Gastrocnemius medialis (tissue), 4 donors: Measurements from ENCODE around the gene ZBTB47. TPM values are rescaled to one million over a fixed set of nuclear protein-coding genes. Genes with fewer than 3 reads are reported as not detected.

Experiments used
- ATAC-seq, 2 donors: fragments of 150-250 bp; one replicate each; pipeline ENCODE4 v1.9.1; 2016
- DNase-seq, 2 donors: peaks; one replicate each; pipeline ENCODE4 v3.0.0-alpha.2; 2019
- H3K27ac ChIP-seq, 4 donors: fragments of 200-600 bp; sonication (generic); 1 replicate in 1 of 4; 2 replicates in 3 of 4; pipeline ENCODE4 v1.5.1; 2016 to 2018; ENCODE audit warnings: mild to moderate bottlenecking in 2 of 4, moderate library complexity in 1 of 4
- H3K27me3 ChIP-seq, 3 donors: fragments of 200-600 bp; sonication (generic) in 2 of 3; 1 replicate in 1 of 3; 2 replicates in 2 of 3; pipeline versions ENCODE4 v1.5.1 to v1.6.0; 2016 to 2019; ENCODE audit warnings: mild to moderate bottlenecking in 1 of 3, moderate library complexity in 1 of 3
- H3K36me3 ChIP-seq, 2 donors: fragments of 200-600 bp; sonication (generic) in 1 of 2; one replicate each; pipeline ENCODE4 v1.5.1; 2017 to 2018
- H3K4me1 ChIP-seq, 2 donors: fragments of 200-600 bp; sonication (generic) in 1 of 2; one replicate each; pipeline ENCODE4 v1.5.1; 2016 to 2017; ENCODE audit warnings: mild to moderate bottlenecking in 2 of 2
- H3K4me3 ChIP-seq, 4 donors: fragments of 200-600 bp; sonication (generic) in 3 of 4; 1 replicate in 1 of 4; 2 replicates in 3 of 4; pipeline ENCODE4 v1.5.1; 2016 to 2019; ENCODE audit warnings: mild to moderate bottlenecking in 2 of 4
- H3K9me3 ChIP-seq, 3 donors: fragments of 200-600 bp; sonication (generic) in 2 of 3; 1 replicate in 1 of 3; 2 replicates in 2 of 3; pipeline ENCODE4 v1.5.1; 2016 to 2019
- CTCF ChIP-seq, 5 experiments: fragments of 450-650 bp in 3 of 5; fragments of 200-600 bp in 2 of 5; sonication (generic) in 2 of 5; IDR thresholded peaks in 4 of 5; conservative IDR thresholded peaks in 1 of 5; 1 replicate in 4 of 5; 2 replicates in 1 of 5; pipeline ENCODE4 v1.5.1; 2016 to 2019; ENCODE audit warnings: antibody characterized with exemption in 5 of 5, mild to moderate bottlenecking in 3 of 5, moderate library complexity in 3 of 5
- POLR2A ChIP-seq, 2 donors: fragments of 450-650 bp; IDR thresholded peaks; one replicate each; pipeline ENCODE4 v1.6.1; 2017; ENCODE audit warnings: antibody characterized with exemption in 2 of 2, mild to moderate bottlenecking in 2 of 2, moderate library complexity in 2 of 2
- in situ Hi-C, 4 donors: fragments of 200-750 bp; cut with MboI; loops; one replicate each; pipeline versions ENCODE4 v1.15.0 to v1.8.0; 2017; ENCODE audit warnings: low sequenced_read_pairs in 4 of 4
- intact Hi-C: fragments of 100-400 bp; cut with DNase I; formaldehyde crosslinking; loops from one replicate; pipeline ENCODE4 v1.15.1; 2023; ENCODE audit warnings: low total_unique reads
- total RNA-seq, 4 donors: library from RNA; depleted of rRNA; stranded (reverse); fragments of >200 nt; gene quantifications; one replicate each; pipeline versions ENCODE4 v1.1.0 to v1.2.3, GENCODE V29; 2016

Gene ZBTB47
- total RNA-seq, 4 donors from 2014 or later = 141 to 256 (median 167) TPM

GRCh38 chr3:42689421-42690014 lies 36.0 kb downstream of the ZBTB47 start:
- H3K9me3 ChIP-seq = no peaks in the 10 kb centered on the region
- TF ChIP-seq POLR2A (IDR thresholded peaks at IDR 0.05) = no peak
- no peak for TF ChIP-seq CTCF (IDR thresholded peaks at IDR 0.05 in 4 of 5, conservative IDR thresholded peaks at IDR 0.05 in 1 of 5)
- DNase-seq (no peak), ATAC-seq (no peak)
- H3K27ac ChIP-seq = peak overlapping the region; percentile 94 to 100 (median 99)
- H3K27me3 ChIP-seq = no peaks in the 10 kb centered on the region
- in situ Hi-C loops (no loop called here), intact Hi-C loops (no loop called here)
- H3K4me1 ChIP-seq = peaks cover 28 to 44% of the 10 kb centered on the region in 2 donors
- H3K4me3 ChIP-seq = peak overlapping the region in 3 of 4 donors; percentile 61 to 82 (median 77)
- peaks cover 0 to 41% of the 10 kb centered on the region in 2 donors for H3K36me3 ChIP-seq

GRCh38 chr3:42690191-42690590 lies 36.7 kb downstream of the ZBTB47 start:
- Histone ChIP-seq H3K36me3 (peaks cover 0 to 41% of the 10 kb centered on the region in 2 donors), H3K27ac (peak overlapping the region; percentile 94 to 100 (median 99)), H3K4me3 (no peak overlapping the region), H3K9me3 (no peaks in the 10 kb centered on the region), H3K27me3 (no peaks in the 10 kb centered on the region), H3K4me1 (peaks cover 22 to 37% of the 10 kb centered on the region in 2 donors)
- intact Hi-C loops = no loop called here
- DNase-seq (no peak), ATAC-seq (no peak)
- no peak for TF ChIP-seq CTCF (IDR thresholded peaks at IDR 0.05 in 4 of 5, conservative IDR thresholded peaks at IDR 0.05 in 1 of 5)
- TF ChIP-seq POLR2A (IDR thresholded peaks at IDR 0.05) = no peak
- in situ Hi-C loops = no loop called here

- no peak for DNase-seq
- peak overlapping the region; percentile 94 to 100 (median 99) for H3K27ac ChIP-seq
Observed at GRCh38 chr3:42690766-42691680, 37.5 kb downstream of the ZBTB47 start.

More at GRCh38 chr3:42690766-42691680, 37.5 kb downstream of the ZBTB47 start:
- intact Hi-C loops (no loop called here), in situ Hi-C loops (no loop called here)
- Histone ChIP-seq H3K4me1 (peaks cover 21 to 33% of the 10 kb centered on the region in 2 donors), H3K4me3 (no peak overlapping the region), H3K27me3 (no peaks in the 10 kb centered on the region), H3K9me3 (no peaks in the 10 kb centered on the region), H3K36me3 (peaks cover 0 to 41% of the 10 kb centered on the region in 2 donors)
- ATAC-seq = peak in 1 of 2 donors; percentile 5
- TF ChIP-seq POLR2A (IDR thresholded peaks at IDR 0.05) (no peak), CTCF (IDR thresholded peaks at IDR 0.05 in 4 of 5, conservative IDR thresholded peaks at IDR 0.05 in 1 of 5) (no peak)
